HepG2 (cell line): Measurements from ENCODE around the gene SCFD1. TPM values are rescaled to one million over a fixed set of nuclear protein-coding genes. Genes with fewer than 3 reads are reported as not detected.

Source experiments
- ATAC-seq: fragments of 200-7000 bp; cut with Tn5 transposase; 3 replicates; pipeline ENCODE4 v1.9.1; 2020; ENCODE audit warnings: mild to moderate bottlenecking, moderate library complexity
- BruUV-seq: library from RNA; stranded (reverse); fragments of 400-500 nt; replicated peaks from 2 replicates; lab custom pipeline; 2021; lab: Mats Ljungman, UMichigan
- CTCF ChIA-PET: fragments of 300-600 bp; formaldehyde crosslinking; extraction: SDS; loops from one replicate; lab custom pipeline; 2021; ENCODE audit warnings: low total read pairs, inconsistent platforms, low intra/inter-chr PET ratio; lab: Yijun Ruan, JAX
- POLR2A ChIA-PET: fragments of 350-600 bp; sonication (Branson Sonifier 250); formaldehyde crosslinking; loops from one replicate; lab custom pipeline; 2020; ENCODE audit warnings: antibody characterized with exemption, inconsistent platforms; lab: Yijun Ruan, JAX
- DNase-seq: peaks from one replicate; pipeline ENCODE4 v3.0.0-alpha.2; 2015; ENCODE audit warnings: low spot score
- FAIRE-seq: peaks from 3 replicates; lab custom pipeline; 2011; peaks lifted over from hg19 to GRCh38; lab: Jason Lieb, UNC
- H2AFZ ChIP-seq: one replicate; pipeline ENCODE4 v1.6.1; 2011; ENCODE audit warnings: low read length, inconsistent platforms
- H3K27ac ChIP-seq: fragments of 300-600 bp; 3 replicates; pipeline ENCODE4 v1.8.0; 2011; ENCODE audit warnings: mixed run types, mild to moderate bottlenecking, mixed read lengths, low read length, inconsistent platforms; ENCODE audit not compliant: insufficient read depth; ENCODE audit errors: extremely low read length
- H3K27me3 ChIP-seq, 2 experiments: fragments of 200-600 bp in 1 of 2; 2 replicates in 1 of 2; 3 replicates in 1 of 2; pipeline versions ENCODE4 v1.6.0 to v1.8.0; 2011; ENCODE audit warnings: low read length in 2 of 2, mild to moderate bottlenecking in 2 of 2, moderate library complexity in 2 of 2, inconsistent platforms in 1 of 2; ENCODE audit not compliant: insufficient read depth in 2 of 2, control insufficient read depth in 1 of 2
- H3K36me3 ChIP-seq, 2 experiments: fragments of 200-600 bp in 1 of 2; replicated peaks in 1 of 2; 2 replicates in 1 of 2; 3 replicates in 1 of 2; pipeline versions ENCODE4 v1.5.1 to v1.8.0; 2011; ENCODE audit warnings: low read length in 2 of 2, inconsistent platforms in 1 of 2; ENCODE audit not compliant: insufficient read depth in 2 of 2, control insufficient read depth in 1 of 2
- H3K4me1 ChIP-seq: 2 replicates; pipeline ENCODE4 v1.5.1; 2012; ENCODE audit warnings: low read length, inconsistent platforms; ENCODE audit not compliant: insufficient read depth
- H3K4me2 ChIP-seq: 2 replicates; pipeline ENCODE4 v1.6.0; 2011; ENCODE audit warnings: low read depth, low read length, inconsistent platforms
- H3K4me3 ChIP-seq, 3 experiments: fragments of 200-600 bp in 1 of 3; sonication (generic), shearing (Covaris generic) in 1 of 3; replicated peaks in 1 of 3; 2 replicates each; pipeline ENCODE4 v1.5.1; 2011 to 2016; ENCODE audit warnings: low read length in 3 of 3, inconsistent platforms in 2 of 3, low read depth in 2 of 3, mild to moderate bottlenecking in 2 of 3, control low read depth in 1 of 3, mixed read lengths in 1 of 3; ENCODE audit not compliant: insufficient read depth in 1 of 3
- H3K79me2 ChIP-seq: one replicate; pipeline ENCODE4 v1.6.1; 2011; ENCODE audit warnings: low read length, inconsistent platforms; ENCODE audit not compliant: insufficient read depth
- H3K9ac ChIP-seq: 2 replicates; pipeline ENCODE4 v1.6.0; 2011; ENCODE audit warnings: mild to moderate bottlenecking, low read depth, low read length, inconsistent platforms; ENCODE audit not compliant: insufficient read depth
- H3K9me3 ChIP-seq: 2 replicates; pipeline ENCODE4 v1.5.1; 2012; ENCODE audit warnings: mild to moderate bottlenecking, low read length
- H4K20me1 ChIP-seq: 2 replicates; pipeline ENCODE4 v1.6.0; 2011; ENCODE audit warnings: inconsistent platforms, mild to moderate bottlenecking, low read length, moderate library complexity; ENCODE audit not compliant: insufficient read depth
- CCAR2 ChIP-seq: fragments of 200-400 bp; formaldehyde crosslinking; optimal IDR thresholded peaks from 2 replicates; pipeline ENCODE3; 2018; ENCODE audit warnings: low read depth, mild to moderate bottlenecking, low read length, moderate library complexity
- MED8 ChIP-seq: sonication (generic); formaldehyde crosslinking; IDR thresholded peaks from 2 replicates; pipeline ENCODE4 v1.8.1; 2023; ENCODE audit warnings: mild to moderate bottlenecking, missing genetic modification reagents; ENCODE audit not compliant: insufficient replicate concordance
- USF2 ChIP-seq, 2 experiments: sonication (generic) in 1 of 2; formaldehyde crosslinking in 1 of 2; IDR thresholded peaks; 2 replicates each; pipeline versions ENCODE4 v1.5.1 to v1.6.1; 2011 to 2020; ENCODE audit warnings: borderline replicate concordance in 1 of 2, low read depth in 1 of 2, low read length in 1 of 2, mild to moderate bottlenecking in 1 of 2, missing genetic modification reagents in 1 of 2, moderate library complexity in 1 of 2
- ZFP36 ChIP-seq: fragments of 150-350 bp; IDR thresholded peaks from 2 replicates; pipeline ENCODE4 v1.6.1; 2018; ENCODE audit warnings: borderline replicate concordance, low read length, low read depth; ENCODE audit not compliant: partially characterized antibody
- ZFP82 ChIP-seq: sonication (generic); formaldehyde crosslinking; IDR thresholded peaks from 2 replicates; pipeline ENCODE4 v1.5.1; 2020; ENCODE audit warnings: mild to moderate bottlenecking, missing genetic modification reagents, borderline replicate concordance
- ZNF136 ChIP-seq: sonication (generic); formaldehyde crosslinking; IDR thresholded peaks from 2 replicates; pipeline ENCODE4 v1.8.1; 2022; ENCODE audit warnings: low read depth, mild to moderate bottlenecking, moderate library complexity, missing genetic modification reagents
- ZNF788 ChIP-seq: sonication (generic); formaldehyde crosslinking; IDR thresholded peaks from 2 replicates; pipeline ENCODE4 v1.5.0; 2020; ENCODE audit warnings: mild to moderate bottlenecking, missing genetic modification reagents, borderline replicate concordance
- WGBS: methylation state at CpG from one replicate; pipeline ENCODE4 v1.1.6; 2017; ENCODE audit warnings: low lambda C conversion rate; 5-methylcytosine and 5-hydroxymethylcytosine counted together
- in situ Hi-C: cut with HindIII; loops from 2 replicates; pipeline ENCODE4 v1.10.0; 2017; ENCODE audit warnings: low pct_unique_long_range_greater_than_20kb; ENCODE audit not compliant: extremely low pct_ligation_motif_present
- intact Hi-C: fragments of 100-400 bp; cut with micrococcal nuclease; formaldehyde crosslinking; loops from one replicate; pipeline ENCODE4 v1.10.0; 2022; ENCODE audit not compliant: unreplicated experiment
- polyA plus RNA-seq, 8 experiments: library from polyadenylated mRNA; depleted of rRNA in 3 of 8; stranded (reverse) in 7 of 8; unstranded in 1 of 8; fragments of >200 nt; fragmentation: Illumina TruSeq in 4 of 8; extraction: Trizol in 4 of 8; gene quantifications; 2 replicates each; pipeline versions ENCODE4 v1.2.1 to v1.2.3, GENCODE V29; 2011 to 2016; ENCODE audit warnings: low read depth in 4 of 8, missing spikeins in 1 of 8, mixed read lengths in 1 of 8; ENCODE audit not compliant: insufficient read depth in 1 of 8
- total RNA-seq, 5 experiments: library from RNA; depleted of rRNA; stranded (reverse); fragments of >200 nt; fragmentation: Illumina TruSeq; extraction: Trizol; gene quantifications; 2 replicates each; pipeline ENCODE4 v1.2.3, GENCODE V29; 2016; ENCODE audit warnings: low read depth in 1 of 5

Gene SCFD1
- total and polyA plus RNA-seq, 2 of the 13 experiments (the other 11 are each of a cell fraction or from before 2014, with no cell fraction given), result 235 to 256 TPM

GRCh38 chr14:30596935-30597334 lies 25.2 kb upstream of the SCFD1 start:
- Histone ChIP-seq H3K36me3 (peaks cover 20 to 68% of the 10 kb centered on the region in 2 experiments), H4K20me1 (no peaks in the 10 kb centered on the region), H3K9ac (no peak overlapping the region), H3K4me2 (no peak overlapping the region)
- in situ Hi-C loops, result no loop called here
- CTCF ChIA-PET, result no interaction called here
- ATAC-seq, result no peak
- TF ChIP-seq ZFP82 (CRISPR knock-in tag) (no peak), CCAR2 (no peak), USF2 (IDR thresholded peaks at IDR 0.05; ENCODE audit: low read depth, low read length) (no peak), USF2 (CRISPR knock-in tag; IDR thresholded peaks at IDR 0.05; ENCODE audit: borderline replicate concordance) (no peak), ZFP36 (no peak), MED8 (CRISPR knock-in tag) (no peak), ZNF788 (CRISPR knock-in tag) (no peak), ZNF136 (no peak)
- TF ChIP-seq, all 625 proteins: peak for 0
- POLR2A ChIA-PET, result no interaction called here
- no TSS peak for BruUV-seq
- Histone ChIP-seq H3K27me3 (no peaks in the 10 kb centered on the region), H3K4me3 (no peak overlapping the region), H3K79me2 (no peaks in the 10 kb centered on the region), H2AFZ (no peak overlapping the region), H3K9me3 (no peaks in the 10 kb centered on the region), H3K4me1 (no peaks in the 10 kb centered on the region), H3K27ac (no peak overlapping the region)
- WGBS, result 99% methylated on average over 1 of the region's 1 CpG
- intact Hi-C loops, result no loop called here
- FAIRE-seq, result no peak
- no peak for DNase-seq
